ENCODE measurements around the gene RAB13.

The RAB13 gene

GRCh38 chr1:153933955-153934354 is 52.2 kb downstream of the RAB13 start:
- Histone ChIP-seq H3K4me2 (ENCODE audit: low read depth, low read length, poor library complexity, severe bottlenecking) (no peak overlapping the region), H3K9me2 (replicated peaks; ENCODE audit: insufficient read depth, low read length) (no peaks in the 10 kb centered on the region), H3K27ac (ENCODE audit: low read depth, low read length) (no peak overlapping the region), H3K4me3 (ENCODE audit: insufficient read depth, low read length, poor library complexity, severe bottlenecking) (no peak overlapping the region), H4K20me1 (ENCODE audit: low read depth, low read length) (no peaks in the 10 kb centered on the region), H3K9ac (ENCODE audit: low read length) (no peak overlapping the region), H2AFZ (ENCODE audit: low read depth, low read length, severe bottlenecking) (no peak overlapping the region), H3F3A (ENCODE audit: insufficient read depth) (peaks cover 5% of the 10 kb centered on the region; the same call in 1 of the 2 replicates), H3K9me3 (ENCODE audit: insufficient read depth, low read length) (no peaks in the 10 kb centered on the region), H3K27me3 (ENCODE audit: low read length) (no peaks in the 10 kb centered on the region), H3K79me2 (ENCODE audit: insufficient read depth, low read length) (no peaks in the 10 kb centered on the region), H3K36me3 (ENCODE audit: low read length) (no peaks in the 10 kb centered on the region)
- TF ChIP-seq EZH2phosphoT487 (conservative IDR thresholded peaks at IDR 0.05; ENCODE audit: low read length) (no peak), CTCF (IDR thresholded peaks at IDR 0.05; ENCODE audit: insufficient read depth, low read length, poor library complexity, severe bottlenecking) (no peak)

GRCh38 chr1:153933430-153933829 is 52.7 kb downstream of the RAB13 start:
- Histone ChIP-seq H3F3A (ENCODE audit: insufficient read depth) (peaks cover 8% of the 10 kb centered on the region; the same call in 1 of the 2 replicates), H3K9ac (ENCODE audit: low read length) (no peak overlapping the region), H3K27ac (ENCODE audit: low read depth, low read length) (no peak overlapping the region), H3K27me3 (ENCODE audit: low read length) (no peaks in the 10 kb centered on the region), H4K20me1 (ENCODE audit: low read depth, low read length) (no peaks in the 10 kb centered on the region), H3K9me2 (replicated peaks; ENCODE audit: insufficient read depth, low read length) (no peaks in the 10 kb centered on the region), H3K4me3 (ENCODE audit: insufficient read depth, low read length, poor library complexity, severe bottlenecking) (no peak overlapping the region), H2AFZ (ENCODE audit: low read depth, low read length, severe bottlenecking) (no peak overlapping the region), H3K36me3 (ENCODE audit: low read length) (no peaks in the 10 kb centered on the region), H3K79me2 (ENCODE audit: insufficient read depth, low read length) (no peaks in the 10 kb centered on the region), H3K4me2 (ENCODE audit: low read depth, low read length, poor library complexity, severe bottlenecking) (no peak overlapping the region), H3K9me3 (ENCODE audit: insufficient read depth, low read length) (no peaks in the 10 kb centered on the region)
- TF ChIP-seq CTCF (IDR thresholded peaks at IDR 0.05; ENCODE audit: insufficient read depth, low read length, poor library complexity, severe bottlenecking) (no peak), EZH2phosphoT487 (conservative IDR thresholded peaks at IDR 0.05; ENCODE audit: low read length) (no peak)

GRCh38 chr1:153932156-153933131 is 53.7 kb downstream of the RAB13 start:
- H3K27me3 ChIP-seq (ENCODE audit: low read length): no peaks in the 10 kb centered on the region
- no peaks in the 10 kb centered on the region for H3K9me2 ChIP-seq (replicated peaks; ENCODE audit: insufficient read depth, low read length)
- no peaks in the 10 kb centered on the region for H3K36me3 ChIP-seq (ENCODE audit: low read length)
- H3K9ac ChIP-seq (ENCODE audit: low read length): no peak overlapping the region
- no peak overlapping the region for H3K4me3 ChIP-seq (ENCODE audit: insufficient read depth, low read length, poor library complexity, severe bottlenecking)
- H3K4me2 ChIP-seq (ENCODE audit: low read depth, low read length, poor library complexity, severe bottlenecking): no peak overlapping the region
- TF ChIP-seq CTCF (IDR thresholded peaks at IDR 0.05; ENCODE audit: insufficient read depth, low read length, poor library complexity, severe bottlenecking) (no peak), EZH2phosphoT487 (conservative IDR thresholded peaks at IDR 0.05; ENCODE audit: low read length) (no peak)
- H4K20me1 ChIP-seq (ENCODE audit: low read depth, low read length): no peaks in the 10 kb centered on the region
- H3K9me3 ChIP-seq (ENCODE audit: insufficient read depth, low read length): no peaks in the 10 kb centered on the region
- H2AFZ ChIP-seq (ENCODE audit: low read depth, low read length, severe bottlenecking): no peak overlapping the region
- no peak overlapping the region for H3K27ac ChIP-seq (ENCODE audit: low read depth, low read length)
- peaks cover 11% of the 10 kb centered on the region; the same call in 1 of the 2 replicates for H3F3A ChIP-seq (ENCODE audit: insufficient read depth)
- H3K79me2 ChIP-seq (ENCODE audit: insufficient read depth, low read length): no peaks in the 10 kb centered on the region
